K562 (cell line): ENCODE measurements around the gene SORCS2.

Experiments
- CTCF ChIP-seq, 3 experiments: IDR thresholded peaks in 2 of 3; conservative IDR thresholded peaks in 1 of 3; 2 replicates each; pipeline ENCODE4 v1.5.1; 2011 to 2012; ENCODE audit warnings: low read length in 3 of 3, mild to moderate bottlenecking in 3 of 3, control low read depth in 2 of 3, improper control_type of control experiment in 1 of 3, inconsistent platforms in 1 of 3, low read depth in 1 of 3, mixed read lengths in 1 of 3, moderate library complexity in 1 of 3; ENCODE audit not compliant: insufficient read depth in 2 of 3
- E2F1 ChIP-seq: sonication (generic); formaldehyde crosslinking; IDR thresholded peaks from 2 replicates; pipeline ENCODE4 v1.8.1; 2023; ENCODE audit warnings: mild to moderate bottlenecking, missing genetic modification reagents, moderate library complexity
- EZH2 ChIP-seq: IDR thresholded peaks from 2 replicates; pipeline ENCODE4 v1.6.1; 2012; ENCODE audit warnings: low read depth, mild to moderate bottlenecking, inconsistent platforms, low read length, borderline replicate concordance
- GTF2F1 ChIP-seq: IDR thresholded peaks from 2 replicates; pipeline ENCODE4 v1.6.1; 2011; ENCODE audit warnings: low read depth, low read length, improper control_type of control experiment
- MAZ ChIP-seq, 2 experiments: fragments of 450-650 bp in 1 of 2; sonication (generic) in 1 of 2; formaldehyde crosslinking; IDR thresholded peaks in 1 of 2; conservative IDR thresholded peaks in 1 of 2; 2 replicates each; pipeline versions ENCODE4 v1.4.0 to v1.5.0; 2020; ENCODE audit warnings: mild to moderate bottlenecking in 1 of 2, missing genetic modification reagents in 1 of 2
- POLR2A ChIP-seq: fragments of 450-650 bp; conservative IDR thresholded peaks from 2 replicates; pipeline ENCODE4 v1.6.1; 2016
- TSHZ1 ChIP-seq: fragments of 250-450 bp; sonication (Bioruptor Pico); IDR thresholded peaks from 2 replicates; pipeline ENCODE4 v1.4.0; 2020; ENCODE audit warnings: mild to moderate bottlenecking, moderate library complexity
- TF ChIP-seq, protein P1 (sequence below): fragments of 450-650 bp; formaldehyde crosslinking; conservative IDR thresholded peaks from 2 replicates; pipeline ENCODE4 v1.4.0; 2022; ENCODE audit warnings: mild to moderate bottlenecking, missing genetic modification characterization

DNA sequence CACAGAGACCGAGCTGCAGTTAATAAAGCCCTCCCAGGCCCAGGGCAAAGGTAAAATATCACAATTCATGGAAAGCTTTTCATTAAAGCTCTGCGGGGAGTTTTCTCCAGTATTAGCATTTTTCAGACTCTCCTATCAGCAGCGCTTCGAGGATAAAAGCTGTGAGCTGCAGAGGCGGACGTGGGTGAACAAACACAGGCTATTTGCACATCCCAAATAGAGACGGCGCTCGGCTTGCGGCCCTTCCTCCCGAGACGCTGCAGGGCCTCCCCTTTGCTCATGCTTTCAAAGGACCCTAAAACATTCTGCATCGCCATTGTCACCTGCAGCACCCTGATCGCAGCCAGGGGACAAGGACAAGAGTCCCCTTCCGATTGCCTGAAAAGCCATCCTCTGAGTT is 97.3 kb downstream of the SORCS2 start:
- TF ChIP-seq MAZ (CRISPR knock-in tag; conservative IDR thresholded peaks at IDR 0.05 in 1 of 2, IDR thresholded peaks at IDR 0.05 in 1 of 2): no peak
- TF ChIP-seq GTF2F1: no peak
- TF ChIP-seq, protein P1, sequence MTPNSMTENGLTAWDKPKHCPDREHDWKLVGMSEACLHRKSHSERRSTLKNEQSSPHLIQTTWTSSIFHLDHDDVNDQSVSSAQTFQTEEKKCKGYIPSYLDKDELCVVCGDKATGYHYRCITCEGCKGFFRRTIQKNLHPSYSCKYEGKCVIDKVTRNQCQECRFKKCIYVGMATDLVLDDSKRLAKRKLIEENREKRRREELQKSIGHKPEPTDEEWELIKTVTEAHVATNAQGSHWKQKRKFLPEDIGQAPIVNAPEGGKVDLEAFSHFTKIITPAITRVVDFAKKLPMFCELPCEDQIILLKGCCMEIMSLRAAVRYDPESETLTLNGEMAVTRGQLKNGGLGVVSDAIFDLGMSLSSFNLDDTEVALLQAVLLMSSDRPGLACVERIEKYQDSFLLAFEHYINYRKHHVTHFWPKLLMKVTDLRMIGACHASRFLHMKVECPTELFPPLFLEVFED: no peak
- TF ChIP-seq E2F1 (CRISPR knock-in tag): no peak
- TF ChIP-seq CTCF (IDR thresholded peaks at IDR 0.05 in 2 of 3, conservative IDR thresholded peaks at IDR 0.05 in 1 of 3; ENCODE audit: insufficient read depth in 2 of 3, low read depth in 1 of 3, low read length in 3 of 3): no peak
- no peak for TF ChIP-seq POLR2A
- TF ChIP-seq TSHZ1 (CRISPR knock-in tag): no peak
- TF ChIP-seq EZH2: no peak
